H1 (cell line): ENCODE measurements around the gene CREG2. TPM values are rescaled to one million over a fixed set of nuclear protein-coding genes. Genes with fewer than 3 reads are reported as not detected.

Source experiments
- CTCF ChIA-PET: fragments of 300-600 bp; sonication (Branson Sonifier 250); formaldehyde crosslinking; loops from one replicate; lab custom pipeline; 2021; ENCODE audit not compliant: partially characterized antibody; lab: Charles Lee
- POLR2A ChIA-PET: fragments of 300-600 bp; sonication (Branson Sonifier 250); formaldehyde crosslinking; loops from one replicate; lab custom pipeline; 2021; ENCODE audit warnings: inconsistent platforms; ENCODE audit not compliant: partially characterized antibody; lab: Charles Lee
- DNase-seq, 2 experiments: peaks; one replicate each; pipeline versions ENCODE4 v3.0.0 to v3.0.0-alpha.2; 2010 to 2022; ENCODE audit warnings: low spot score in 2 of 2, low read depth in 1 of 2, mixed read lengths in 1 of 2
- FAIRE-seq: peaks from 2 replicates; lab custom pipeline; 2011; peaks lifted over from hg19 to GRCh38; lab: Jason Lieb, UNC
- H2AFZ ChIP-seq: 2 replicates; pipeline ENCODE4 v1.8.1; 2012; ENCODE audit warnings: low read length, inconsistent platforms
- H2AK5ac ChIP-seq: 2 replicates; pipeline ENCODE4 v1.6.1; 2013; ENCODE audit warnings: low read depth, low read length
- H2BK120ac ChIP-seq: replicated peaks from 2 replicates; pipeline ENCODE3; 2013; ENCODE audit warnings: low read depth, low read length, inconsistent platforms
- H2BK12ac ChIP-seq: 2 replicates; pipeline ENCODE4 v1.6.1; 2013; ENCODE audit warnings: low read depth, low read length
- H2BK15ac ChIP-seq: 2 replicates; pipeline ENCODE4 v1.6.1; 2013; ENCODE audit warnings: low read length
- H2BK20ac ChIP-seq: 2 replicates; pipeline ENCODE4 v1.6.1; 2013; ENCODE audit warnings: low read length
- H2BK5ac ChIP-seq: 2 replicates; pipeline ENCODE4 v1.6.1; 2013; ENCODE audit warnings: low read depth, low read length
- H3K14ac ChIP-seq: 2 replicates; pipeline ENCODE4 v1.6.1; 2013; ENCODE audit warnings: inconsistent platforms; ENCODE audit not compliant: insufficient read length
- H3K18ac ChIP-seq: 2 replicates; pipeline ENCODE4 v1.6.1; 2013; ENCODE audit warnings: low read length; ENCODE audit errors: extremely low read depth
- H3K23ac ChIP-seq: 2 replicates; pipeline ENCODE4 v1.6.1; 2013; ENCODE audit warnings: inconsistent platforms; ENCODE audit not compliant: insufficient read length
- H3K23me2 ChIP-seq: 2 replicates; pipeline ENCODE4 v1.6.1; 2013; ENCODE audit warnings: low read depth, low read length
- H3K27ac ChIP-seq: 2 replicates; pipeline ENCODE4 v1.6.1; 2011; ENCODE audit warnings: low read depth, low read length, inconsistent platforms
- H3K27me3 ChIP-seq, 4 experiments: replicated peaks in 1 of 4; 1 replicate in 1 of 4; 2 replicates in 3 of 4; pipeline versions ENCODE4 v1.6.1 to v1.8.1; 2011 to 2013; ENCODE audit warnings: low read length in 3 of 4, mild to moderate bottlenecking in 3 of 4, inconsistent platforms in 2 of 4, mixed read lengths in 2 of 4, moderate library complexity in 1 of 4; ENCODE audit not compliant: control insufficient read depth in 3 of 4, insufficient read depth in 3 of 4; ENCODE audit errors: extremely low read depth in 1 of 4
- H3K36me3 ChIP-seq, 4 experiments: 2 replicates each; pipeline versions ENCODE4 v1.6.1 to v1.8.1; 2011 to 2013; ENCODE audit warnings: mild to moderate bottlenecking in 4 of 4, low read length in 3 of 4, moderate library complexity in 2 of 4, control low read depth in 1 of 4, inconsistent platforms in 1 of 4; ENCODE audit not compliant: insufficient read depth in 4 of 4, control insufficient read depth in 2 of 4
- H3K4ac ChIP-seq: replicated peaks from 2 replicates; pipeline ENCODE3; 2013; ENCODE audit warnings: low read length, low read depth, mixed read lengths, inconsistent platforms; ENCODE audit not compliant: insufficient read length
- H3K4me1 ChIP-seq, 4 experiments: replicated peaks in 1 of 4; 1 replicate in 1 of 4; 2 replicates in 3 of 4; pipeline versions ENCODE4 v1.6.1 to v1.8.1; 2011 to 2013; ENCODE audit warnings: low read length in 3 of 4, inconsistent platforms in 2 of 4, mixed read lengths in 1 of 4; ENCODE audit not compliant: insufficient read depth in 4 of 4, control insufficient read depth in 3 of 4
- H3K4me2 ChIP-seq, 2 experiments: 2 replicates each; pipeline versions ENCODE4 v1.6.1 to v1.8.1; 2011 to 2013; ENCODE audit warnings: low read depth in 2 of 2, low read length in 2 of 2, control low read depth in 1 of 2, inconsistent platforms in 1 of 2, mild to moderate bottlenecking in 1 of 2; ENCODE audit not compliant: insufficient read depth in 1 of 2
- H3K4me3 ChIP-seq, 4 experiments: fragments of 200-600, 300-600 bp in 1 of 4; sonication (generic), shearing (Covaris generic), sonication (Bioruptor Twin) in 1 of 4; 2 replicates each; pipeline versions ENCODE4 v1.5.1 to v1.8.1; 2011 to 2016; ENCODE audit warnings: low read length in 4 of 4, low read depth in 3 of 4, control low read depth in 2 of 4, inconsistent platforms in 2 of 4, mild to moderate bottlenecking in 2 of 4, mixed read lengths in 1 of 4, moderate library complexity in 1 of 4; ENCODE audit not compliant: insufficient read depth in 2 of 4; ENCODE audit errors: extremely low read depth in 1 of 4
- H3K56ac ChIP-seq: replicated peaks from 2 replicates; pipeline ENCODE3; 2013; ENCODE audit warnings: low read depth, mild to moderate bottlenecking, mixed read lengths, low read length, inconsistent platforms; ENCODE audit not compliant: insufficient read length
- H3K79me1 ChIP-seq: 2 replicates; pipeline ENCODE4 v1.6.1; 2013; ENCODE audit warnings: low read depth, low read length, control low read depth
- H3K79me2 ChIP-seq, 2 experiments: 2 replicates each; pipeline versions ENCODE4 v1.6.1 to v1.8.1; 2012 to 2013; ENCODE audit warnings: low read length in 2 of 2, mild to moderate bottlenecking in 2 of 2, inconsistent platforms in 1 of 2; ENCODE audit not compliant: insufficient read depth in 2 of 2, control insufficient read depth in 1 of 2
- H3K9ac ChIP-seq, 4 experiments: replicated peaks in 1 of 4; 1 replicate in 1 of 4; 2 replicates in 3 of 4; pipeline versions ENCODE4 v1.6.1 to v1.8.1; 2011 to 2013; ENCODE audit warnings: low read depth in 3 of 4, low read length in 3 of 4, control low read depth in 2 of 4, mild to moderate bottlenecking in 2 of 4, moderate library complexity in 2 of 4, inconsistent platforms in 1 of 4; ENCODE audit errors: extremely low read depth in 1 of 4
- H3K9me3 ChIP-seq, 2 experiments: 2 replicates each; pipeline versions ENCODE4 v1.6.1 to v1.8.1; 2012 to 2013; ENCODE audit warnings: mild to moderate bottlenecking in 2 of 2, moderate library complexity in 2 of 2, control low read depth in 1 of 2, inconsistent platforms in 1 of 2, low read depth in 1 of 2, low read length in 1 of 2, mixed read lengths in 1 of 2; ENCODE audit not compliant: insufficient read depth in 2 of 2
- H4K20me1 ChIP-seq, 2 experiments: replicated peaks in 1 of 2; 2 replicates each; pipeline versions ENCODE3 to v1.8.1; 2011 to 2013; ENCODE audit warnings: inconsistent platforms in 2 of 2, low read length in 2 of 2, mild to moderate bottlenecking in 1 of 2; ENCODE audit not compliant: insufficient read depth in 2 of 2, control insufficient read depth in 1 of 2
- H4K5ac ChIP-seq: 2 replicates; pipeline ENCODE4 v1.6.1; 2013; ENCODE audit warnings: low read length, low read depth, mixed read lengths, inconsistent platforms; ENCODE audit not compliant: insufficient read length
- H4K8ac ChIP-seq: 2 replicates; pipeline ENCODE4 v1.8.0; 2013; ENCODE audit warnings: mild to moderate bottlenecking, moderate library complexity, low read length, inconsistent platforms; ENCODE audit not compliant: insufficient read depth; ENCODE audit errors: extremely low read depth
- H4K91ac ChIP-seq: replicated peaks from 2 replicates; pipeline ENCODE3; 2013; ENCODE audit warnings: low read length, mixed read lengths, inconsistent platforms; ENCODE audit not compliant: insufficient read length
- CHD1 ChIP-seq: IDR thresholded peaks from 2 replicates; pipeline ENCODE4 v1.6.1; 2012; ENCODE audit warnings: low read depth, low read length, improper control_type of control experiment
- CHD2 ChIP-seq: IDR thresholded peaks from 2 replicates; pipeline ENCODE4 v1.6.1; 2012; ENCODE audit warnings: low read length, improper control_type of control experiment
- POU5F1 ChIP-seq: IDR thresholded peaks from 2 replicates; pipeline ENCODE4 v1.6.1; 2011; ENCODE audit warnings: low read depth, mild to moderate bottlenecking, low read length, moderate library complexity
- RAD21 ChIP-seq, 2 experiments: IDR thresholded peaks in 1 of 2; conservative IDR thresholded peaks in 1 of 2; 2 replicates each; pipeline ENCODE4 v1.6.1; 2011; ENCODE audit warnings: low read depth in 2 of 2, low read length in 2 of 2, improper control_type of control experiment in 1 of 2, inconsistent platforms in 1 of 2, mild to moderate bottlenecking in 1 of 2, moderate library complexity in 1 of 2
- RXRA ChIP-seq: IDR thresholded peaks from 2 replicates; pipeline ENCODE4 v1.6.1; 2011; ENCODE audit warnings: low read depth, mild to moderate bottlenecking, low read length, moderate library complexity; ENCODE audit not compliant: insufficient read depth
- SIX5 ChIP-seq: IDR thresholded peaks from 2 replicates; pipeline ENCODE4 v1.6.1; 2011; ENCODE audit warnings: mild to moderate bottlenecking, low read depth, low read length
- TAF1 ChIP-seq: IDR thresholded peaks from 2 replicates; pipeline ENCODE4 v1.6.1; 2011; ENCODE audit warnings: mild to moderate bottlenecking, low read depth, low read length
- TBP ChIP-seq: IDR thresholded peaks from 2 replicates; pipeline ENCODE4 v1.6.1; 2011; ENCODE audit warnings: low read depth, low read length, improper control_type of control experiment
- WGBS, 2 experiments: shearing (Covaris generic) in 1 of 2; methylation state at CpG; one replicate each; pipeline versions ENCODE4 v1.1.6 to v1.1.7; 2013 to 2015; ENCODE audit warnings: low lambda C conversion rate in 2 of 2, mixed read lengths in 2 of 2, inconsistent platforms in 1 of 2, low coverage in 1 of 2, missing lambda C conversion rate in 1 of 2; ENCODE audit not compliant: insufficient replicate concordance in 2 of 2, insufficient coverage in 1 of 2, insufficient read length in 1 of 2; ENCODE audit errors: extremely low coverage in 1 of 2, missing lambda C conversion rate in 1 of 2; 5-methylcytosine and 5-hydroxymethylcytosine counted together
- polyA plus RNA-seq, 7 experiments: library from polyadenylated mRNA; depleted of rRNA in 3 of 7; stranded (reverse) in 5 of 7; unstranded in 2 of 7; fragments of >200 nt in 5 of 7; fragments of 200-250 nt in 2 of 7; gene quantifications; 1 replicate in 5 of 7; 2 replicates in 1 of 7; 4 replicates in 1 of 7; pipeline versions ENCODE4 v1.2.1 to v1.2.3, GENCODE V29; 2011 to 2013; ENCODE audit warnings: missing spikeins in 2 of 7, mixed read lengths in 2 of 7
- total RNA-seq: library from RNA; stranded (reverse); fragmentation: NEBNext Ultra II Directional; extraction: Animal tissue kit (Norgen Biotek cat#: 25700); gene quantifications from 2 replicates; pipeline ENCODE4 v1.2.1, GENCODE V29; 2021
- TF ChIP-seq, protein P1 (sequence below): IDR thresholded peaks from 2 replicates; pipeline ENCODE4 v1.6.1; 2012; ENCODE audit warnings: inconsistent platforms
- TF ChIP-seq, protein P2 (sequence below), 3 experiments: IDR thresholded peaks; 1 replicate in 2 of 3; 2 replicates in 1 of 3; pipeline versions ENCODE4 v1.5.1 to v1.6.1; 2011; ENCODE audit warnings: low read length in 3 of 3, mild to moderate bottlenecking in 3 of 3, inconsistent platforms in 2 of 3, low read depth in 1 of 3, moderate library complexity in 1 of 3; ENCODE audit not compliant: insufficient read depth in 1 of 3; ENCODE audit errors: control extremely low read depth in 1 of 3

Gene CREG2
- total and polyA plus RNA-seq, 2 of the 8 experiments (the other 6 are each of a cell fraction or from before 2014, with no cell fraction given), result 2.0 to 2.2 TPM

DNA sequence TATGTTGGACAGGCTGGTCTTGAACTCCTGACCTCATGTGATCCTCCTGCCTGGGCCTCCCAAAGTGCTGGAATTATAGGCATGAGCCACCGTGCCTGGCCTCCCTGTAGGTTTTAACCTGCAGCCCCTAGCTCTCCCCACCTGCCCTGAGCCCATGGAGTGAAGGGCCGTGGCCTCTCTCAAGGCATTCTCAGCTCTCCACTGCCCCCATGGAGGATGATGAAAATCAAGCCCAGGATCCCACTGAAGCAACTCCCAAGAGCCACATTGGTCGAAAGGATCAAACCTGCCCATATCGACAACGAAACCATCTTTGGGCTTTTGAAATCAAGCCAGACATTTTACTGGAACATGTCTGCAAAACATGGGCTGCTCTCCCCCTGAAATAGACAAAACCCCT lies 22.4 kb upstream of the CREG2 start:
- H3K4me2 ChIP-seq, result no peak overlapping the region
- H3K4me1 ChIP-seq, result peaks cover 0 to 3% (median under 1%) of the 10 kb centered on the region in 4 experiments; a peak in 3 of 7 replicates
- no peaks in the 10 kb centered on the region for H3K9me3 ChIP-seq
- H3K56ac ChIP-seq, result no peak overlapping the region
- POLR2A ChIA-PET, result interaction anchor here (1.1 kb wide), 1 partner anchor 9 kb away, joined by 4 read pairs; no protein-coding TSS in a partner anchor
- H4K5ac ChIP-seq, result no peak overlapping the region
- no peaks in the 10 kb centered on the region for H3K79me1 ChIP-seq
- CTCF ChIA-PET, result interaction anchor here (0.6 to 5.1 kb wide), 12 partner anchors 9 to 1895 kb away, joined by 3 to 32 read pairs (median 3); partner anchors contain the start of gene CREG2
- no peak overlapping the region for H2BK120ac ChIP-seq
- H2AK5ac ChIP-seq, result peak overlapping the region; percentile 93; the same call in 1 of the 2 replicates
- no peak overlapping the region for H3K4me3 ChIP-seq
- H3K23me2 ChIP-seq, result peaks cover 3% of the 10 kb centered on the region; the same call in 1 of the 2 replicates
- H2BK15ac ChIP-seq, result peak overlapping the region; percentile 55; the same call in 1 of the 2 replicates
- peak overlapping the region; percentile 97; the same call in 1 of the 2 replicates for H2BK12ac ChIP-seq
- 0 out of 7 replicates have a peak overlapping the region, but pooled peaks of 1 of the 4 experiments have one; percentile 50 for H3K9ac ChIP-seq
- no peaks in the 10 kb centered on the region for H3K79me2 ChIP-seq
- no peak overlapping the region for H2AFZ ChIP-seq
- no peak for FAIRE-seq
- peak overlapping the region; percentile 86; the same call in 1 of the 2 replicates for H2BK5ac ChIP-seq
- 95% methylated on average over 5 of the region's 5 CpGs; no CpG with 5 or more reads in 1 of the 2 experiments for WGBS, 2 experiments
- H3K18ac ChIP-seq, result no peak overlapping the region
- H3K23ac ChIP-seq, result no peak overlapping the region
- no peaks in the 10 kb centered on the region for H3K27me3 ChIP-seq
- H3K14ac ChIP-seq, result no peak overlapping the region
- H4K91ac ChIP-seq, result peak overlapping the region; percentile 96
- H3K36me3 ChIP-seq, result no peaks in the 10 kb centered on the region
- no peak overlapping the region for H3K27ac ChIP-seq
- no peak overlapping the region for H3K4ac ChIP-seq
- H4K20me1 ChIP-seq, result peaks cover 0 to 2% of the 10 kb centered on the region in 2 experiments
- DNase-seq, result no peak
- no peak overlapping the region for H4K8ac ChIP-seq
- H2BK20ac ChIP-seq, result no peak overlapping the region
- TF ChIP-seq RAD21 (IDR thresholded peaks at IDR 0.05 in 1 of 2, conservative IDR thresholded peaks at IDR 0.05 in 1 of 2; ENCODE audit: low read depth in 2 of 2, low read length in 2 of 2) (peak; percentile 32 to 48; a peak in 3 of 4 replicates), RXRA (no peak), CHD1 (no peak), TAF1 (no peak), POU5F1 (no peak), TBP (no peak), SIX5 (no peak), CHD2 (no peak)
- TF ChIP-seq, protein P1, sequence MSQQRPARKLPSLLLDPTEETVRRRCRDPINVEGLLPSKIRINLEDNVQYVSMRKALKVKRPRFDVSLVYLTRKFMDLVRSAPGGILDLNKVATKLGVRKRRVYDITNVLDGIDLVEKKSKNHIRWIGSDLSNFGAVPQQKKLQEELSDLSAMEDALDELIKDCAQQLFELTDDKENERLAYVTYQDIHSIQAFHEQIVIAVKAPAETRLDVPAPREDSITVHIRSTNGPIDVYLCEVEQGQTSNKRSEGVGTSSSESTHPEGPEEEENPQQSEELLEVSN, result no peak
- TF ChIP-seq, protein P2, sequence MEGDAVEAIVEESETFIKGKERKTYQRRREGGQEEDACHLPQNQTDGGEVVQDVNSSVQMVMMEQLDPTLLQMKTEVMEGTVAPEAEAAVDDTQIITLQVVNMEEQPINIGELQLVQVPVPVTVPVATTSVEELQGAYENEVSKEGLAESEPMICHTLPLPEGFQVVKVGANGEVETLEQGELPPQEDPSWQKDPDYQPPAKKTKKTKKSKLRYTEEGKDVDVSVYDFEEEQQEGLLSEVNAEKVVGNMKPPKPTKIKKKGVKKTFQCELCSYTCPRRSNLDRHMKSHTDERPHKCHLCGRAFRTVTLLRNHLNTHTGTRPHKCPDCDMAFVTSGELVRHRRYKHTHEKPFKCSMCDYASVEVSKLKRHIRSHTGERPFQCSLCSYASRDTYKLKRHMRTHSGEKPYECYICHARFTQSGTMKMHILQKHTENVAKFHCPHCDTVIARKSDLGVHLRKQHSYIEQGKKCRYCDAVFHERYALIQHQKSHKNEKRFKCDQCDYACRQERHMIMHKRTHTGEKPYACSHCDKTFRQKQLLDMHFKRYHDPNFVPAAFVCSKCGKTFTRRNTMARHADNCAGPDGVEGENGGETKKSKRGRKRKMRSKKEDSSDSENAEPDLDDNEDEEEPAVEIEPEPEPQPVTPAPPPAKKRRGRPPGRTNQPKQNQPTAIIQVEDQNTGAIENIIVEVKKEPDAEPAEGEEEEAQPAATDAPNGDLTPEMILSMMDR (IDR thresholded peaks at IDR 0.05; ENCODE audit: control extremely low read depth in 1 of 3, insufficient read depth in 1 of 3, low read depth in 1 of 3, low read length in 3 of 3), result peak in 1 of 3 experiments; percentile 19; a peak in 1 of 4 replicates
